ENCODE results near the gene PRDM16. TPM values are rescaled to one million over a fixed set of nuclear protein-coding genes. Genes with fewer than 3 reads are reported as not detected.

PRDM16 gene
- total RNA-seq, 1 experiment from 2014 or later = 5.3 TPM

GRCh38 chr1:3247521-3248121, 178.6 kb downstream of the PRDM16 start:
- H3K36me3 ChIP-seq (ENCODE audit: control insufficient read depth, insufficient read depth, low read length) = no peaks in the 10 kb centered on the region
- H3K4me1 ChIP-seq = peaks cover 29% of the 10 kb centered on the region
- Mint-ChIP-seq H3K27ac (ENCODE audit: unreplicated experiment) (no peak overlapping the region), H3K27me3 (ENCODE audit: insufficient read depth, unreplicated experiment) (no peaks in the 10 kb centered on the region), H3K36me3 (ENCODE audit: insufficient read depth, unreplicated experiment) (no peaks in the 10 kb centered on the region), H3K9me3 (ENCODE audit: unreplicated experiment) (no peaks in the 10 kb centered on the region), H3K4me3 (ENCODE audit: unreplicated experiment) (no peak overlapping the region), H3K4me1 (ENCODE audit: low read depth, unreplicated experiment) (peaks cover 6% of the 10 kb centered on the region)
- DNase-seq = no peak
- POLR2A ChIA-PET = no interaction called here
- TF ChIP-seq CTCF (IDR thresholded peaks at IDR 0.05; ENCODE audit: insufficient read depth in 1 of 2, low read depth in 1 of 2, low read length in 1 of 2, severe bottlenecking in 1 of 2, unreplicated experiment in 1 of 2) = no peak
- intact Hi-C loops (cut with micrococcal nuclease; ENCODE audit: unreplicated experiment) = loop anchor here (2.0 kb wide), 1 partner anchor 73 kb away; no protein-coding TSS in a partner anchor
- CTCF ChIA-PET = no interaction called here
- H3K4me3 ChIP-seq (ENCODE audit: low read depth, low read length) = no peak overlapping the region
- no peaks in the 10 kb centered on the region for H3K9me3 ChIP-seq
- no peaks in the 10 kb centered on the region for H3K27me3 ChIP-seq (replicated peaks; ENCODE audit: control insufficient read depth, insufficient read depth, low read length)
- no TSS peak for BruUV-seq (replicated peaks)

- H3K27ac Mint-ChIP-seq (ENCODE audit: unreplicated experiment) = no peak overlapping the region
- DNase-seq = no peak
- H3K4me3 Mint-ChIP-seq (ENCODE audit: unreplicated experiment) = no peak overlapping the region
- TF ChIP-seq CTCF (IDR thresholded peaks at IDR 0.05; ENCODE audit: insufficient read depth in 1 of 2, low read depth in 1 of 2, low read length in 1 of 2, severe bottlenecking in 1 of 2, unreplicated experiment in 1 of 2) = no peak
- Histone ChIP-seq H3K27me3 (replicated peaks; ENCODE audit: control insufficient read depth, insufficient read depth, low read length) (no peaks in the 10 kb centered on the region), H3K4me3 (ENCODE audit: low read depth, low read length) (no peak overlapping the region), H3K9me3 (no peaks in the 10 kb centered on the region), H3K36me3 (ENCODE audit: control insufficient read depth, insufficient read depth, low read length) (no peaks in the 10 kb centered on the region), H3K4me1 (peaks cover 29% of the 10 kb centered on the region)
- intact Hi-C loops (cut with micrococcal nuclease; ENCODE audit: unreplicated experiment) = loop anchor here (2.0 kb wide), 1 partner anchor 72 kb away; no protein-coding TSS in a partner anchor
- POLR2A ChIA-PET = no interaction called here
- H3K36me3 Mint-ChIP-seq (ENCODE audit: insufficient read depth, unreplicated experiment) = no peaks in the 10 kb centered on the region
- CTCF ChIA-PET = no interaction called here
- no TSS peak for BruUV-seq (replicated peaks)
- peaks cover 6% of the 10 kb centered on the region for H3K4me1 Mint-ChIP-seq (ENCODE audit: low read depth, unreplicated experiment)
- no peaks in the 10 kb centered on the region for H3K9me3 Mint-ChIP-seq (ENCODE audit: unreplicated experiment)
- no peaks in the 10 kb centered on the region for H3K27me3 Mint-ChIP-seq (ENCODE audit: insufficient read depth, unreplicated experiment)
Observed at GRCh38 chr1:3248155-3249141, 179.4 kb downstream of the PRDM16 start.

- H3K9me3 Mint-ChIP-seq (ENCODE audit: unreplicated experiment) = no peaks in the 10 kb centered on the region
- no peaks in the 10 kb centered on the region for H3K36me3 Mint-ChIP-seq (ENCODE audit: insufficient read depth, unreplicated experiment)
- DNase-seq = no peak
- ChIA-PET CTCF (interaction anchor here (1.2 kb wide), 1 partner anchor 71 kb away, joined by 7 read pairs; no protein-coding TSS in a partner anchor), POLR2A (no interaction called here)
- TF ChIP-seq CTCF (IDR thresholded peaks at IDR 0.05; ENCODE audit: insufficient read depth in 1 of 2, low read depth in 1 of 2, low read length in 1 of 2, severe bottlenecking in 1 of 2, unreplicated experiment in 1 of 2) = no peak
- Histone ChIP-seq H3K36me3 (ENCODE audit: control insufficient read depth, insufficient read depth, low read length) (no peaks in the 10 kb centered on the region), H3K27me3 (replicated peaks; ENCODE audit: control insufficient read depth, insufficient read depth, low read length) (no peaks in the 10 kb centered on the region), H3K4me3 (ENCODE audit: low read depth, low read length) (no peak overlapping the region), H3K9me3 (no peaks in the 10 kb centered on the region), H3K4me1 (peaks cover 29% of the 10 kb centered on the region)
- H3K27ac Mint-ChIP-seq (ENCODE audit: unreplicated experiment) = no peak overlapping the region
- BruUV-seq (replicated peaks) = no TSS peak
- no peak overlapping the region for H3K4me3 Mint-ChIP-seq (ENCODE audit: unreplicated experiment)
- intact Hi-C loops (cut with micrococcal nuclease; ENCODE audit: unreplicated experiment) = loop anchor here (2.0 kb wide), 1 partner anchor 72 kb away; no protein-coding TSS in a partner anchor
- peaks cover 6% of the 10 kb centered on the region for H3K4me1 Mint-ChIP-seq (ENCODE audit: low read depth, unreplicated experiment)
- H3K27me3 Mint-ChIP-seq (ENCODE audit: insufficient read depth, unreplicated experiment) = no peaks in the 10 kb centered on the region
Observed at GRCh38 chr1:3249231-3249630, 180.2 kb downstream of the PRDM16 start.
